ENCODE results near the gene JARID2.
"Not testable (repeated sequence)": the region's sequence is repeated elsewhere in the genome, so short reads cannot be mapped to it uniquely, and the experiment has no call there.

Gene JARID2

GRCh38 chr6:15528870-15529269 lies 283.0 kb downstream of the JARID2 start:
- DNase-seq (ENCODE audit: low read depth in 1 of 2, low spot score in 1 of 2) = no peak
- in situ Hi-C loops (cut with HindIII; ENCODE audit: low pct_unique_long_range_greater_than_20kb, low sequenced_read_pairs) = no loop called here
- no peak for TF ChIP-seq JUND (IDR thresholded peaks at IDR 0.05; ENCODE audit: low read depth)

- in situ Hi-C loops (cut with HindIII; ENCODE audit: low pct_unique_long_range_greater_than_20kb, low sequenced_read_pairs) = no loop called here
- DNase-seq (ENCODE audit: low read depth in 1 of 2, low spot score in 1 of 2) = no peak
- no peak for TF ChIP-seq JUND (IDR thresholded peaks at IDR 0.05; ENCODE audit: low read depth)
Observed at GRCh38 chr6:15530411-15530810, 284.5 kb downstream of the JARID2 start.

DNA sequence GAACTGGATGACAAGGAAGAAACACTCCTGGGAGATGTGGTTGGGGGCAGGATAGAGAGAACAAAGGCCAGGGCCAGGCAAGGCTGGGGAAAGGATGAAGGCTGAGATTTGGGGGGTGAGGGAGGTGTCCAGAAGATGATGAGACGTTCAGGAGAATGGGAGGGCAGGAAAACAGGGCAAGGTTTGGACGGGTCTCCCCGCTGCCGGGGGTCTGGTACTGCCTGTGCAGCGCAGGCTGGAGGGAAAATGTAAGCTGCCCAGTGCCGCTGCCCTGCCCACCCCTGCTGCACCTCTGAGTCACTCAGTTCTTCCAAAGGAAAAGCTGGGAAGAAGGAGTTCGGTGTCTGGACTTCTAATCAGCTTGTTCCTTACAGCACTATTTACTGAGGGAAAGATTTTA lies 286.1 kb downstream of the JARID2 start:
- DNase-seq (ENCODE audit: low read depth in 1 of 2, low spot score in 1 of 2) = no peak
- in situ Hi-C loops (cut with HindIII; ENCODE audit: low pct_unique_long_range_greater_than_20kb, low sequenced_read_pairs) = no loop called here
- no peak for TF ChIP-seq JUND (IDR thresholded peaks at IDR 0.05; ENCODE audit: low read depth)

DNA sequence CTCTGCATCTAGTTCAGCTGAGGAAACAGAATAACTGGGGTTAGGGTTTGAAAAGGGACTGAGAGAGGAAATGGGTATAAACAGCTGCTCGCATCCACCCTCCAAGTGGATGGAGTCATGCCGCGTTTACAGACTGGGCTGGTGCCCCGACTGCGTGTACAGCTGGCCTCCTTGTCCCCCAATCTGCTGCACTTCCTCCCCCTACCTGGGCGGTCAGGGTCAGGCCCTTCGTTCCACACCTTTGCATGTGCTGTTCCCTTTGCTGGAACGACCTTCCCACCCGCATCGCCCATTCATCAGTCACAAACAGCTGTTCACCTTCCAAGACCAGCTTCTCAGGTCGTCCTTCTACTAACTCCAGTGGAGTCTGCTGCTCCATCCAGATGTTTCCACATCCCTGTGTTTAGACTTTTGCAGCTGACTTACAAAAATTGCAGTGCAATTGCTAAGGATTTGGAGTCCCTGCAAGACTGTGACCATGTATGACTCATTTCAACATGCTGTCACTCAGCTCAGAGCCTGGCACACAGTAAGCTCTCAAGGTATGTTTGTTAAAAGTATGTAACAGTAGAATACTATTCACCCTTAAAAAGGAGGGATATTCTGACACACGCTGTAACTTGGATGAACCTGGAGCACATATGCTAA lies 287.6 kb downstream of the JARID2 start:
- no peak for DNase-seq (ENCODE audit: low read depth in 1 of 2, low spot score in 1 of 2)
- TF ChIP-seq JUND (IDR thresholded peaks at IDR 0.05; ENCODE audit: low read depth) = no peak
- in situ Hi-C loops (cut with HindIII; ENCODE audit: low pct_unique_long_range_greater_than_20kb, low sequenced_read_pairs) = no loop called here

DNA sequence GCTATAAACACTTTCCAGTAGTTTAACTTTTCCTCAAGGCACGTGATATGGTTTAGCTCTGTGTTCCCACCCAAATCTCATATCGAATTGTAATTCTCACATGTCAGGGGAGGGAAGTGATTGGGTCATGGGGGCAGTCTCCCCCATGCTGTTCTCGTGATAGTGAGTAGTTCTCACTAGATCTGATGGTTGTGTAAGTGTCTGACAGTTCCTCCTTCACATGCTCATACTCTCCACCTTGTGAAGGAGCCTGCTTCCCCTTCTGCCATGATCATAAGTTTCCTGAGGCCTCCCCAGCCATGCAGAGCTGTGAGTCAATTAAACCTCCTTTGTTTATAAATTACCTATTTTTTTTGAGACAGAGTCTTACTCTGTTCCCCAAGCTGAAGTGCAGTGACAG lies 289.1 kb downstream of the JARID2 start:
- in situ Hi-C loops (cut with HindIII; ENCODE audit: low pct_unique_long_range_greater_than_20kb, low sequenced_read_pairs) = no loop called here
- TF ChIP-seq JUND (IDR thresholded peaks at IDR 0.05; ENCODE audit: low read depth) = no peak
- DNase-seq (ENCODE audit: low read depth in 1 of 2, low spot score in 1 of 2) = no peak

- no peak for TF ChIP-seq JUND (IDR thresholded peaks at IDR 0.05; ENCODE audit: low read depth)
- in situ Hi-C loops (cut with HindIII; ENCODE audit: low pct_unique_long_range_greater_than_20kb, low sequenced_read_pairs) = no loop called here
- no peak for DNase-seq (ENCODE audit: low read depth in 1 of 2, low spot score in 1 of 2)
Observed at GRCh38 chr6:15535495-15536197, 289.8 kb downstream of the JARID2 start.

DNA sequence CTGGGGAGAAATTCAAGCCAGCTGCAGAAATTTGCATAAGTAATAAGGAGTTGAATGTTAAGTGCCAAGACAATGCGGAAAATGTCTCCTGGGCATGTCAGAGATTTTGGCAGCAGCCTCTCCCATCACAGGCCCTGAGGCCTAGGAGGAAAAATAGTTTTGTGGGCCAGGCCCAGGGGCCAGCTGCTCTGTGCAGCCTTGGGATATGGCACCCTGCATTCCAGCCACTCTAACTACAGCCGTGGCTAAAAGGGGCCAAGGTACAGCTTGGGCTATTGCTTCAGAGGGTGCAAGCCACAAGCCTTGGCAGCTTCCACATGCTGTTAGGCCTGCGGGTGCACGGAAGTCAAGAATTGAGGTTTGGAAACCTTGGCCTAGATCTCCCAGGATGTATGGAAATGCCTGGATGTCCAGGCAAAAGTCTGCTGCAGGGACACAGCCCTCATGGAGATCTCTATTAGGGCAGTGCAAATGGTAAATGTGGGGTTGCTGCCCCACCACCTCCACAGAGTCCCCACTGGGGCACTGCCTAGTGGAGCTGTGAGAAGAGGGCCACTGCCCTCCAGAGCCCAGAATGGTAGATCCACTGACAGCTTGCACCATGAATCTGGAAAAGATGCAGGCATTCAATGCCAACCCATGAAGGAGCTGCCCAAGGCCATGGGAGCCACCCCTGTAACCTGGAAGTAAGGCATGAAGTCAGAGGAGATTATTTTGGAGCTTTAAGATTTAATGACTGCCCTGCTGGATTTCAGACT lies 290.5 kb downstream of the JARID2 start:
- in situ Hi-C loops (cut with HindIII; ENCODE audit: low pct_unique_long_range_greater_than_20kb, low sequenced_read_pairs) = no loop called here
- no peak for DNase-seq (ENCODE audit: low read depth in 1 of 2, low spot score in 1 of 2)
- no peak for TF ChIP-seq JUND (IDR thresholded peaks at IDR 0.05; ENCODE audit: low read depth)

GRCh38 chr6:15538106-15538505 lies 292.2 kb downstream of the JARID2 start:
- TF ChIP-seq JUND (IDR thresholded peaks at IDR 0.05; ENCODE audit: low read depth) = no peak
- no peak for DNase-seq (ENCODE audit: low read depth in 1 of 2, low spot score in 1 of 2)
- in situ Hi-C loops (cut with HindIII; ENCODE audit: low pct_unique_long_range_greater_than_20kb, low sequenced_read_pairs) = no loop called here

- no peak for TF ChIP-seq JUND (IDR thresholded peaks at IDR 0.05; ENCODE audit: low read depth)
Observed at GRCh38 chr6:15538766-15539495, 293.1 kb downstream of the JARID2 start.

DNA sequence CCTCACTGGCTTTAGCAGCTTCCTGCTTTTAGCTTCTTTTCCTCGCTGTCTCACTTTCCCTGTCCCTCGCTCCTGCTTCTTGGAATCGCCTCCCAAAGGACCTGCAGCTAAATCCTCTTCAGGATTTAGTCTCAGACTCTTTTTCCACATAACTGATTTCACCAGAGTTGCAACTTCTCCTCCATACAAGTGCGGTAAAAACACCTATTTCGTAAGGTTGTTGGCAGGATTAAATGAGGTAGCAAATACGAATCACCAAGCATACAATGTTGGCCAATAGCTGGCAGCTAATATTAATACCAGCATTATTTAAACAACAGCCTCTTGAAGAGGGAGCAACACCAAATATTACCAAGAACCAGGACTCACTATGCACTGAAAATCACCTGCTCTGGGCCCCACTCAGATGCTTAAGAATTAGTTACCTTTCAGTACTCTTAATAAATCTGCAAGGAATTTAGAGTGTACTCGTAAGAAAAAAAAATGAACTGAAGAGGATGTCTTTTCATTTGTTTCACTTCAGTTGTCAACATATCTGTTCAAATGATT lies 293.9 kb downstream of the JARID2 start:
- in situ Hi-C loops (cut with HindIII; ENCODE audit: low pct_unique_long_range_greater_than_20kb, low sequenced_read_pairs) = no loop called here
- DNase-seq (ENCODE audit: low read depth in 1 of 2, low spot score in 1 of 2) = no peak
- no peak for TF ChIP-seq JUND (IDR thresholded peaks at IDR 0.05; ENCODE audit: low read depth)

More at GRCh38 chr6:15538766-15539495, 293.1 kb downstream of the JARID2 start:
- in situ Hi-C loops (cut with HindIII; ENCODE audit: low pct_unique_long_range_greater_than_20kb, low sequenced_read_pairs) = no loop called here
- no peak for DNase-seq (ENCODE audit: low read depth in 1 of 2, low spot score in 1 of 2)

GRCh38 chr6:15543332-15543917 lies 297.6 kb downstream of the JARID2 start:
- DNase-seq (ENCODE audit: low read depth in 1 of 2, low spot score in 1 of 2); in situ Hi-C loops (cut with HindIII; ENCODE audit: low pct_unique_long_range_greater_than_20kb, low sequenced_read_pairs): not testable (repeated sequence)

- in situ Hi-C loops (cut with HindIII; ENCODE audit: low pct_unique_long_range_greater_than_20kb, low sequenced_read_pairs) = no loop called here
- no peak for TF ChIP-seq JUND (IDR thresholded peaks at IDR 0.05; ENCODE audit: low read depth)
- DNase-seq (ENCODE audit: low read depth in 1 of 2, low spot score in 1 of 2) = no peak
Observed at GRCh38 chr6:15544321-15544900, 298.5 kb downstream of the JARID2 start.

Measured in T47D (cell line).